ENCODE measurements around the gene MBD3L3. TPM values are rescaled to one million over a fixed set of nuclear protein-coding genes. Genes with fewer than 3 reads are reported as not detected.
"Not testable (repeated sequence)": the region's sequence is repeated elsewhere in the genome, so short reads cannot be mapped to it uniquely, and the experiment has no call there.

Gene MBD3L3
- total RNA-seq (2013): not detected
- polyA plus RNA-seq: not detected
- not detected in 2 replicates for polyA minus RNA-seq
- 0 to 0.12 (median 0) reads per million in 11 experiments for total RNA-seq

- DNase-seq; H3K4me2 ChIP-seq (replicated peaks; ENCODE audit: extremely low read depth, low read length, poor library complexity, severe bottlenecking); H4K20me1 ChIP-seq (ENCODE audit: insufficient read depth, low read length); H3K36me3 ChIP-seq (replicated peaks in 1 of 2; ENCODE audit: control insufficient read depth in 1 of 2, insufficient read depth in 2 of 2, low read length in 2 of 2); H3K79me2 ChIP-seq (ENCODE audit: insufficient read depth, low read length); H3K27ac ChIP-seq (ENCODE audit: low read depth in 1 of 2, low read length in 2 of 2); H3K9me3 Mint-ChIP-seq; H3K27me3 ChIP-seq (ENCODE audit: control insufficient read depth in 2 of 2, insufficient read depth in 2 of 2, low read length in 2 of 2); H3K36me3 Mint-ChIP-seq; H3K4me1 Mint-ChIP-seq; H3K9ac ChIP-seq (ENCODE audit: insufficient read depth, low read length, poor library complexity, severe bottlenecking); H3K27me3 Mint-ChIP-seq (ENCODE audit: low read depth in 3 of 3); H3K4me3 ChIP-seq (replicated peaks in 1 of 3; ENCODE audit: low read depth in 2 of 3, low read length in 3 of 3); H3K27ac Mint-ChIP-seq; intact Hi-C loops (cut with micrococcal nuclease); H3K4me1 ChIP-seq (ENCODE audit: control insufficient read depth in 1 of 2, insufficient read depth in 2 of 2, low read length in 2 of 2); H3K9me3 ChIP-seq (replicated peaks in 1 of 2; ENCODE audit: control insufficient read depth in 1 of 2, insufficient read depth in 1 of 2, low read length in 2 of 2); H3K4me3 Mint-ChIP-seq; H2AFZ ChIP-seq (ENCODE audit: insufficient read depth, low read depth, low read length, poor library complexity, severe bottlenecking): not testable (repeated sequence)
- no CpG with 5 or more reads among the region's 8 CpGs for WGBS (ENCODE audit: insufficient coverage)
Observed at GRCh38 chr19:7058576-7058975, at the start of gene MBD3L3. Gene MBD3L3, minus strand, starts transcription at chr19:7058676. Its CDS starts 71 bp downstream, at chr19:7058605.

DNA sequence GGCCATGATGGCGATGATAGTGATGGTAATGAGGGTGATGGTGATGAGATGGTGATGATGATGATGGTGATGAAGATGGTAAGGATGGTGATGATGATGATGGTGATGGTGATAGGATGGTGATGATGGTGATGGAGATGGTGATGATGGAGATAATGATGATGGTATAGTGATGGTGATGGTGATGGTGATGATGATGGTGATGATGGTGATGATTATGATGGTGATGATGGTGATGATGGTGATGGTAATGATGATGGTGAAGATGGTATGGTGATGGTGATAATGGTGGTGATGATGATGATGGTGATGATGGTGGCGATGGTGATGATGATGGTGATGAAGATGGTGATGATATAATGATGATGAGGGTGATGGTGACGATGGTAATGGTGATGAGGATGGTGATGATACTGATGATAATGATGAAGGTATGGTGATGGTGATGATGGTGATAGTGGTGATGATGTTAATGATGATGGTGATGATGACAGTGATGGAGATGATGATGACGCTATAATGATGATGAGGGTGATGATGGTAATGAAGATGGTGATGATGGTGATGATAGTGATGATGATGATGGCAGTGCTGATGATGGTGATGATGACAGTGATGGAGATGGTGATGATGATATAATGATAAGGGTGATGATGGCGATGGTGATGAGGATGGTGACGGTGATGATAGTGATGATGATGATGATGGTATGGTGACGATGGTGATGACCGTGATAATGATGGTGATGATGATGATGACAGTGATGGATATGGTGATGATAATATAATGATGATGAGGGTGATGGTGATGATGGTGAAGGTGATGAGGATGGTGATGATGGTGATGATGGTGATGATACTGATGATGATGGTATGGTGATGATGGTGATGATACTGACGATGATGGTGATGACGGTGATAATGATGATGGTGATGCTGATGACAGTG lies 48.5 kb upstream of the MBD3L3 start:
- H3K4me1 ChIP-seq (ENCODE audit: control insufficient read depth in 1 of 2, insufficient read depth in 2 of 2, low read length in 2 of 2): peaks cover 22 to 29% of the 10 kb centered on the region in 2 donors
- no peaks in the 10 kb centered on the region for H3K27me3 ChIP-seq (ENCODE audit: control insufficient read depth in 2 of 2, insufficient read depth in 2 of 2, low read length in 2 of 2)
- no peaks in the 10 kb centered on the region for H3K9me3 ChIP-seq (replicated peaks in 1 of 2; ENCODE audit: control insufficient read depth in 1 of 2, insufficient read depth in 1 of 2, low read length in 2 of 2)
- H3K9ac ChIP-seq (ENCODE audit: insufficient read depth, low read length, poor library complexity, severe bottlenecking): no peak overlapping the region
- H3K4me2 ChIP-seq (replicated peaks; ENCODE audit: extremely low read depth, low read length, poor library complexity, severe bottlenecking): no peak overlapping the region
- H4K20me1 ChIP-seq (ENCODE audit: insufficient read depth, low read length): no peaks in the 10 kb centered on the region
- H3K4me3 Mint-ChIP-seq: no peak overlapping the region
- intact Hi-C loops (cut with micrococcal nuclease): no loop called here
- no peaks in the 10 kb centered on the region for H3K36me3 ChIP-seq (replicated peaks in 1 of 2; ENCODE audit: control insufficient read depth in 1 of 2, insufficient read depth in 2 of 2, low read length in 2 of 2)
- peaks cover 0 to 2% (median 0%) of the 10 kb centered on the region in 7 donors for H3K9me3 Mint-ChIP-seq
- H3K4me1 Mint-ChIP-seq: no peaks in the 10 kb centered on the region
- H2AFZ ChIP-seq (ENCODE audit: insufficient read depth, low read depth, low read length, poor library complexity, severe bottlenecking): no peak overlapping the region
- no peak for TF ChIP-seq CTCF (IDR thresholded peaks at IDR 0.05)
- WGBS (ENCODE audit: insufficient coverage): 89% methylated on average over 10 of the region's 10 CpGs
- H3K27ac Mint-ChIP-seq: no peak overlapping the region
- H3K36me3 Mint-ChIP-seq: no peaks in the 10 kb centered on the region
- H3K27ac ChIP-seq (ENCODE audit: low read depth in 1 of 2, low read length in 2 of 2): no peak overlapping the region
- H3K27me3 Mint-ChIP-seq (ENCODE audit: low read depth in 3 of 3): peaks cover 1 to 6% (median 5%) of the 10 kb centered on the region in 3 donors
- no peak for DNase-seq
- no peaks in the 10 kb centered on the region for H3K79me2 ChIP-seq (ENCODE audit: insufficient read depth, low read length)
- H3K4me3 ChIP-seq (replicated peaks in 1 of 3; ENCODE audit: low read depth in 2 of 3, low read length in 3 of 3): no peak overlapping the region
